K562 (cell line): Measurements from ENCODE around the gene KCTD19. TPM values are rescaled to one million over a fixed set of nuclear protein-coding genes. Genes with fewer than 3 reads are reported as not detected.

ENCODE experiments used
- ATAC-seq: fragments of 200-7000 bp; cut with Tn5 transposase; 3 replicates; pipeline ENCODE4 v1.9.1; 2020; ENCODE audit warnings: moderate library complexity
- BruUV-seq: library from RNA; stranded (reverse); fragments of 400-500 nt; replicated peaks from 2 replicates; lab custom pipeline; 2021; lab: Mats Ljungman, UMichigan
- CTCF ChIA-PET: fragments of 300-600 bp; formaldehyde crosslinking; extraction: SDS; loops from one replicate; lab custom pipeline; 2021; ENCODE audit warnings: low intra/inter-chr PET ratio; lab: Yijun Ruan, JAX
- POLR2A ChIA-PET: fragments of 300-600, 350-650 bp; sonication (Branson Sonifier 250); formaldehyde crosslinking; extraction: SDS; loops from one replicate; lab custom pipeline; 2021; ENCODE audit warnings: antibody characterized with exemption, inconsistent platforms; lab: Yijun Ruan, JAX
- DNase-seq, 4 experiments: peaks; one replicate each; pipeline versions ENCODE4 v3.0.0 to v3.0.0-alpha.2; 2011 to 2018; ENCODE audit warnings: low spot score in 3 of 4, mixed read lengths in 3 of 4; ENCODE audit errors: extremely low read depth in 1 of 4
- FAIRE-seq: peaks from 2 replicates; lab custom pipeline; 2011; peaks lifted over from hg19 to GRCh38; lab: Jason Lieb, UNC
- H2AFZ ChIP-seq: 2 replicates; pipeline ENCODE4 v1.6.0; 2011; ENCODE audit warnings: low read depth, low read length, control low read depth, inconsistent platforms
- H3K27ac ChIP-seq: fragments of 200-600 bp; 3 replicates; pipeline ENCODE4 v1.8.0; 2011; ENCODE audit warnings: low read depth, mild to moderate bottlenecking, control low read depth, inconsistent platforms, low read length, moderate library complexity, mixed read lengths; ENCODE audit errors: extremely low read depth
- H3K27me3 ChIP-seq, 2 experiments: fragments of 300-600 bp in 1 of 2; 2 replicates in 1 of 2; 3 replicates in 1 of 2; pipeline versions ENCODE4 v1.6.0 to v1.8.0; 2011; ENCODE audit warnings: inconsistent platforms in 2 of 2, low read length in 2 of 2, mild to moderate bottlenecking in 1 of 2, mixed read lengths in 1 of 2, moderate library complexity in 1 of 2; ENCODE audit not compliant: control insufficient read depth in 2 of 2, insufficient read depth in 2 of 2
- H3K36me3 ChIP-seq: fragments of 300-600 bp; 3 replicates; pipeline ENCODE4 v1.8.0; 2011; ENCODE audit warnings: mild to moderate bottlenecking, low read length, inconsistent platforms; ENCODE audit not compliant: control insufficient read depth, insufficient read depth
- H3K4me1 ChIP-seq, 2 experiments: fragments of 200-600 bp in 1 of 2; replicated peaks in 1 of 2; 2 replicates in 1 of 2; 3 replicates in 1 of 2; pipeline versions ENCODE4 v1.5.1 to v1.8.0; 2011; ENCODE audit warnings: inconsistent platforms in 2 of 2, low read length in 2 of 2, mild to moderate bottlenecking in 1 of 2, mixed read lengths in 1 of 2, moderate library complexity in 1 of 2; ENCODE audit not compliant: control insufficient read depth in 2 of 2, insufficient read depth in 2 of 2
- H3K4me2 ChIP-seq: 2 replicates; pipeline ENCODE4 v1.6.1; 2011; ENCODE audit warnings: low read length, control low read depth, inconsistent platforms, mixed read lengths; ENCODE audit not compliant: insufficient read depth
- H3K4me3 ChIP-seq: fragments of 200-600 bp; sonication (generic), shearing (Covaris generic); 2 replicates; pipeline ENCODE4 v1.5.1; 2016; ENCODE audit warnings: control low read depth, inconsistent platforms
- H3K79me2 ChIP-seq: fragments of 200-600 bp; 3 replicates; pipeline ENCODE4 v1.8.0; 2011; ENCODE audit warnings: low read length, inconsistent platforms; ENCODE audit not compliant: control insufficient read depth, insufficient read depth
- H3K9ac ChIP-seq, 2 experiments: 2 replicates each; pipeline versions ENCODE4 v1.6.0 to v1.6.1; 2011; ENCODE audit warnings: low read depth in 2 of 2, low read length in 2 of 2, control low read depth in 1 of 2, inconsistent platforms in 1 of 2, mild to moderate bottlenecking in 1 of 2, mixed read lengths in 1 of 2; ENCODE audit not compliant: insufficient read depth in 1 of 2
- H3K9me1 ChIP-seq: one replicate; pipeline ENCODE4 v1.6.0; 2011; ENCODE audit warnings: inconsistent platforms, mild to moderate bottlenecking, low read length, moderate library complexity; ENCODE audit not compliant: control insufficient read depth, insufficient read depth
- H3K9me3 ChIP-seq: replicated peaks from 2 replicates; pipeline ENCODE4 v1.5.1; 2011; ENCODE audit warnings: low read depth, low read length, inconsistent platforms; ENCODE audit not compliant: control insufficient read depth, insufficient read depth
- H4K20me1 ChIP-seq: replicated peaks from 2 replicates; pipeline ENCODE4 v1.6.1; 2011; ENCODE audit warnings: low read length, inconsistent platforms, mixed read lengths; ENCODE audit not compliant: control insufficient read depth, insufficient read depth
- CTBP1 ChIP-seq: fragments of 450-650 bp; IDR thresholded peaks from 2 replicates; pipeline ENCODE4 v1.6.1; 2016; ENCODE audit warnings: borderline replicate concordance
- PHB ChIP-seq: fragments of 250-450 bp; sonication (Bioruptor Pico); IDR thresholded peaks from 2 replicates; pipeline ENCODE4 v1.5.0; 2021
- TRIM24 ChIP-seq, 2 experiments: fragments of 450-650 bp; IDR thresholded peaks; 2 replicates each; pipeline ENCODE4 v1.6.1; 2016
- TSC22D4 ChIP-seq: fragments of 450-650 bp; IDR thresholded peaks from 2 replicates; pipeline ENCODE4 v1.6.1; 2016; ENCODE audit warnings: missing genetic modification characterization, missing biosample characterization, control low read depth
- ZNF133 ChIP-seq: fragments of 250-450 bp; sonication (Bioruptor Pico); IDR thresholded peaks from 2 replicates; pipeline ENCODE4 v1.4.0; 2020; ENCODE audit warnings: mild to moderate bottlenecking
- ZNF165 ChIP-seq: fragments of 250-450 bp; sonication (Bioruptor Pico); IDR thresholded peaks from 2 replicates; pipeline ENCODE4 v1.4.0; 2020; ENCODE audit warnings: borderline replicate concordance
- ZNF41 ChIP-seq: fragments of 250-450 bp; sonication (Bioruptor Pico); conservative IDR thresholded peaks from 2 replicates; pipeline ENCODE4 v1.4.0; 2020; ENCODE audit warnings: mild to moderate bottlenecking
- ZNF507 ChIP-seq: conservative IDR thresholded peaks from 2 replicates; pipeline ENCODE4 v1.6.1; 2017; ENCODE audit warnings: missing genetic modification characterization, missing compliant biosample characterization
- WGBS: fragments of 100-300 bp; shearing (Covaris generic); methylation state at CpG from one replicate; pipeline ENCODE4 v1.1.6; 2016; ENCODE audit warnings: low coverage, mixed read lengths; ENCODE audit not compliant: insufficient coverage; ENCODE audit errors: missing lambda C conversion rate; 5-methylcytosine and 5-hydroxymethylcytosine counted together
- in situ Hi-C: fragments of 300-500 bp; cut with MboI; formaldehyde crosslinking; loops from 4 replicates; pipeline ENCODE4 v1.15.0; 2018; ENCODE audit warnings: inconsistent platforms, mixed read lengths
- intact Hi-C: fragments of 100-400 bp; cut with micrococcal nuclease; formaldehyde crosslinking; loops from 2 replicates; pipeline ENCODE4 v1.14.2; 2022
- polyA plus RNA-seq, 8 experiments: library from polyadenylated mRNA; depleted of rRNA in 4 of 8; stranded (reverse) in 5 of 8; unstranded in 3 of 8; fragments of >200 nt; fragmentation: Nextera tagmentation in 2 of 8; fragmentation: Illumina TruSeq in 1 of 8; extraction: Ambion mirVana in 2 of 8; extraction: Trizol in 1 of 8; gene quantifications; 2 replicates each; pipeline versions ENCODE4 v1.2.1 to v1.2.3, GENCODE V29; 2011 to 2014; ENCODE audit warnings: inconsistent platforms in 1 of 8, missing spikeins in 1 of 8
- total RNA-seq, 7 experiments: library from RNA; depleted of rRNA in 6 of 7; stranded (reverse); fragments of >200 nt in 6 of 7; fragmentation: Illumina TruSeq in 2 of 7; extraction: Trizol in 2 of 7; gene quantifications; 2 replicates each; pipeline versions ENCODE4 v1.2.1 to v1.2.3, GENCODE V29; 2011 to 2021; ENCODE audit warnings: low replicate concordance in 1 of 7
- TF ChIP-seq, protein P1 (sequence below): fragments of 250-450 bp; sonication (Bioruptor Pico); IDR thresholded peaks from 2 replicates; pipeline ENCODE4 v1.5.0; 2021
- TF ChIP-seq, protein P2 (sequence below): sonication (generic); formaldehyde crosslinking; IDR thresholded peaks from 2 replicates; pipeline ENCODE4 v1.8.0; 2022; ENCODE audit warnings: mild to moderate bottlenecking, missing genetic modification reagents

The KCTD19 gene
- total and polyA plus RNA-seq, 9 of the 15 experiments (the other 6 are each of a cell fraction or from before 2014, with no cell fraction given): 0.03 to 0.91 (median 0.22) TPM; not detected in 2

DNA sequence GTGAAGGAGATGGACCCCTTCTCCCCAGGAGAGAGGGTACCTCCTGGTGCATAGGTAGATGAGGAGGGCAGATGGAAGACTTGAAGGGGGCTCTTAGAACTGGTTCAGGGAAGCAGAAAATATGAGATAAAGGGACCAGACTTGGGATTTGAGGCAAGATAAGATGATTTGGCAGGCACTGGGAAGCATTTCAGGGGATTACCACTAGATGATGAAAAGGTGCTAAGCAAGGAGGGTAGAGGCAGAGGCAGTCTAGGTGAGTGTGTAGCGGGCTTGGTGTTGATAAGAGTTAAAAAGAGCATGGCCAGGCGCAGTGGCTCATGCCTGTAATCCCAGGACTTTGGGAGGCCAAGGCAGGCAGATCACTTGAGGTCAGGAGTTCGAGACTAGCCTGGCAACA is 63.3 kb downstream of the KCTD19 start:
- WGBS: 39% methylated on average over 3 of the region's 3 CpGs

More for the DNA sequence above, 63.3 kb downstream of the KCTD19 start:
- Histone ChIP-seq H3K27ac (no peak overlapping the region), H3K4me2 (no peak overlapping the region), H3K9me1 (no peaks in the 10 kb centered on the region)
- intact Hi-C loops: loop anchor here (5.0 kb wide), 3 partner anchors 74 to 204 kb away; no protein-coding TSS in a partner anchor
- FAIRE-seq: no peak
- POLR2A ChIA-PET: interaction anchor here (0.7 to 1.0 kb wide), 2 partner anchors 94 to 203 kb away, joined by 3 to 4 read pairs; no protein-coding TSS in a partner anchor
- no peak for TF ChIP-seq TRIM24 (IDR thresholded peaks at IDR 0.05)
- TF ChIP-seq ZNF133 (CRISPR knock-in tag): no peak
- no peak for TF ChIP-seq ZNF507 (tag)
- TF ChIP-seq PHB: no peak
- no peak for TF ChIP-seq ZNF165 (CRISPR knock-in tag)
- no peak for TF ChIP-seq TSC22D4 (tag)
- TF ChIP-seq, protein P1, sequence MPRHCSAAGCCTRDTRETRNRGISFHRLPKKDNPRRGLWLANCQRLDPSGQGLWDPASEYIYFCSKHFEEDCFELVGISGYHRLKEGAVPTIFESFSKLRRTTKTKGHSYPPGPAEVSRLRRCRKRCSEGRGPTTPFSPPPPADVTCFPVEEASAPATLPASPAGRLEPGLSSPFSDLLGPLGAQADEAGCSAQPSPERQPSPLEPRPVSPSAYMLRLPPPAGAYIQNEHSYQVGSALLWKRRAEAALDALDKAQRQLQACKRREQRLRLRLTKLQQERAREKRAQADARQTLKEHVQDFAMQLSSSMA (CRISPR knock-in tag): no peak
- no peak for TF ChIP-seq ZNF41 (CRISPR knock-in tag)
- TF ChIP-seq, protein P2, sequence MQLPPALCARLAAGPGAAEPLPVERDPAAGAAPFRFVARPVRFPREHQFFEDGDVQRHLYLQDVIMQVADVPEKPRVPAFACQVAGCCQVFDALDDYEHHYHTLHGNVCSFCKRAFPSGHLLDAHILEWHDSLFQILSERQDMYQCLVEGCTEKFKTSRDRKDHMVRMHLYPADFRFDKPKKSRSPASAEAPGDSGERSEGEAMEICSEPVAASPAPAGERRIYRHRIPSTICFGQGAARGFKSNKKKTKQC: no peak
- no peak for TF ChIP-seq CTBP1
- TF ChIP-seq, all 486 proteins: peak for 0
- ATAC-seq: no peak
- H3K4me3 ChIP-seq: no peak overlapping the region
- H3K36me3 ChIP-seq: no peaks in the 10 kb centered on the region
- H3K9me3 ChIP-seq: no peaks in the 10 kb centered on the region
- H3K79me2 ChIP-seq: no peaks in the 10 kb centered on the region
- peak overlapping the region in 1 of 2 experiments; percentile 8; a peak in 1 of 4 replicates for H3K9ac ChIP-seq
- no TSS peak for BruUV-seq
- no peaks in the 10 kb centered on the region for H3K27me3 ChIP-seq
- in situ Hi-C loops: no loop called here
- DNase-seq: no peak
- H2AFZ ChIP-seq: no peak overlapping the region
- no peaks in the 10 kb centered on the region for H4K20me1 ChIP-seq
- CTCF ChIA-PET: no interaction called here
- H3K4me1 ChIP-seq: peaks cover 11 to 19% of the 10 kb centered on the region in 2 experiments
